ENCODE results near the gene AP5Z1.

- TF ChIP-seq, protein P1, sequence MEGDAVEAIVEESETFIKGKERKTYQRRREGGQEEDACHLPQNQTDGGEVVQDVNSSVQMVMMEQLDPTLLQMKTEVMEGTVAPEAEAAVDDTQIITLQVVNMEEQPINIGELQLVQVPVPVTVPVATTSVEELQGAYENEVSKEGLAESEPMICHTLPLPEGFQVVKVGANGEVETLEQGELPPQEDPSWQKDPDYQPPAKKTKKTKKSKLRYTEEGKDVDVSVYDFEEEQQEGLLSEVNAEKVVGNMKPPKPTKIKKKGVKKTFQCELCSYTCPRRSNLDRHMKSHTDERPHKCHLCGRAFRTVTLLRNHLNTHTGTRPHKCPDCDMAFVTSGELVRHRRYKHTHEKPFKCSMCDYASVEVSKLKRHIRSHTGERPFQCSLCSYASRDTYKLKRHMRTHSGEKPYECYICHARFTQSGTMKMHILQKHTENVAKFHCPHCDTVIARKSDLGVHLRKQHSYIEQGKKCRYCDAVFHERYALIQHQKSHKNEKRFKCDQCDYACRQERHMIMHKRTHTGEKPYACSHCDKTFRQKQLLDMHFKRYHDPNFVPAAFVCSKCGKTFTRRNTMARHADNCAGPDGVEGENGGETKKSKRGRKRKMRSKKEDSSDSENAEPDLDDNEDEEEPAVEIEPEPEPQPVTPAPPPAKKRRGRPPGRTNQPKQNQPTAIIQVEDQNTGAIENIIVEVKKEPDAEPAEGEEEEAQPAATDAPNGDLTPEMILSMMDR (IDR thresholded peaks at IDR 0.05): no peak
- no peak for TF ChIP-seq POLR2AphosphoS5 (IDR thresholded peaks at IDR 0.05; ENCODE audit: insufficient read depth in 1 of 2, low read depth in 1 of 2)
These were observed 41.9 kb downstream of the AP5Z1 start for GRCh38 chr7:4817178-4817901.

All from vagina (tissue), 2 donors.